Calu3 (cell line): ENCODE measurements around the gene LAMA5. TPM values are rescaled to one million over a fixed set of nuclear protein-coding genes. Genes with fewer than 3 reads are reported as not detected.

Source experiments
- BruUV-seq: library from RNA; stranded (reverse); fragments of 400-500 nt; replicated peaks from 2 replicates; lab custom pipeline; 2021; lab: Mats Ljungman, UMichigan
- CTCF ChIA-PET: fragments of 300-600 bp; sonication (Branson Sonifier 250); formaldehyde crosslinking; loops from one replicate; lab custom pipeline; 2022; ENCODE audit warnings: antibody characterized with exemption; lab: Charles Lee
- DNase-seq: peaks from one replicate; pipeline ENCODE4 v3.0.0; 2022
- H3K27ac Mint-ChIP-seq: one replicate; pipeline ENCODE4 v1.8.0; 2022; ENCODE audit warnings: mixed read lengths; ENCODE audit not compliant: unreplicated experiment
- H3K27me3 Mint-ChIP-seq: one replicate; pipeline ENCODE4 v1.8.0; 2022; ENCODE audit warnings: mixed read lengths; ENCODE audit not compliant: unreplicated experiment
- H3K36me3 Mint-ChIP-seq: one replicate; pipeline ENCODE4 v1.8.0; 2022; ENCODE audit warnings: mild to moderate bottlenecking, moderate library complexity, mixed read lengths; ENCODE audit not compliant: insufficient read depth, unreplicated experiment
- H3K4me1 Mint-ChIP-seq: one replicate; pipeline ENCODE4 v1.8.0; 2022; ENCODE audit warnings: mild to moderate bottlenecking, low read depth, mixed read lengths; ENCODE audit not compliant: unreplicated experiment
- H3K4me3 Mint-ChIP-seq: one replicate; pipeline ENCODE4 v1.8.0; 2022; ENCODE audit warnings: mild to moderate bottlenecking, low read depth, moderate library complexity, mixed read lengths; ENCODE audit not compliant: unreplicated experiment
- H3K9me3 Mint-ChIP-seq: one replicate; pipeline ENCODE4 v1.8.0; 2022; ENCODE audit warnings: low read depth, mixed read lengths; ENCODE audit not compliant: unreplicated experiment
- CTCF ChIP-seq: fragments of 200-600 bp; IDR thresholded peaks from one replicate; pipeline ENCODE4 v1.8.0; 2022; ENCODE audit warnings: antibody characterized with exemption; ENCODE audit not compliant: unreplicated experiment
- intact Hi-C: fragments of 100-400 bp; cut with micrococcal nuclease; formaldehyde crosslinking; loops from one replicate; pipeline ENCODE4 v1.10.0; 2022; ENCODE audit not compliant: unreplicated experiment
- total RNA-seq: library from RNA; stranded (reverse); gene quantifications from 2 replicates; pipeline ENCODE4 v1.2.3, GENCODE V29; 2022

LAMA5 gene
- total RNA-seq, 1 experiment from 2014 or later: 763 TPM

GRCh38 chr20:62285151-62285550 lies 82.0 kb downstream of the LAMA5 start:
- intact Hi-C loops: no loop called here
- Mint-ChIP-seq H3K27me3 (no peaks in the 10 kb centered on the region), H3K4me3 (no peak overlapping the region), H3K36me3 (peaks cover 78% of the 10 kb centered on the region), H3K4me1 (no peaks in the 10 kb centered on the region), H3K27ac (no peak overlapping the region), H3K9me3 (no peaks in the 10 kb centered on the region)
- DNase-seq: no peak
- BruUV-seq: no TSS peak
- TF ChIP-seq CTCF: no peak
- CTCF ChIA-PET: no interaction called here

- CTCF ChIA-PET: no interaction called here
- H3K27ac Mint-ChIP-seq: no peak overlapping the region
- no TSS peak for BruUV-seq
Measured at GRCh38 chr20:62284448-62284847, 82.7 kb downstream of the LAMA5 start.

GRCh38 chr20:62282877-62283503 lies 84.1 kb downstream of the LAMA5 start:
- H3K27me3 Mint-ChIP-seq: no peaks in the 10 kb centered on the region
- no peaks in the 10 kb centered on the region for H3K4me1 Mint-ChIP-seq
- H3K27ac Mint-ChIP-seq: no peak overlapping the region
- no TSS peak for BruUV-seq
- H3K4me3 Mint-ChIP-seq: no peak overlapping the region
- TF ChIP-seq CTCF: no peak
- H3K36me3 Mint-ChIP-seq: peaks cover 76% of the 10 kb centered on the region
- no peak for DNase-seq
- H3K9me3 Mint-ChIP-seq: no peaks in the 10 kb centered on the region
- CTCF ChIA-PET: no interaction called here
- intact Hi-C loops: no loop called here

More at GRCh38 chr20:62284448-62284847, 82.7 kb downstream of the LAMA5 start:
- H3K4me1 Mint-ChIP-seq: no peaks in the 10 kb centered on the region
- H3K9me3 Mint-ChIP-seq: no peaks in the 10 kb centered on the region
- DNase-seq: no peak
- H3K36me3 Mint-ChIP-seq: peaks cover 84% of the 10 kb centered on the region
- H3K4me3 Mint-ChIP-seq: no peak overlapping the region
- intact Hi-C loops: no loop called here
- no peak for TF ChIP-seq CTCF
- no peaks in the 10 kb centered on the region for H3K27me3 Mint-ChIP-seq

- Mint-ChIP-seq H3K27ac (no peak overlapping the region), H3K4me1 (no peaks in the 10 kb centered on the region), H3K27me3 (no peaks in the 10 kb centered on the region), H3K36me3 (peaks cover 77% of the 10 kb centered on the region), H3K9me3 (no peaks in the 10 kb centered on the region), H3K4me3 (no peak overlapping the region)
- CTCF ChIA-PET: no interaction called here
- BruUV-seq: no TSS peak
- intact Hi-C loops: no loop called here
- TF ChIP-seq CTCF: no peak
- DNase-seq: no peak
Measured at GRCh38 chr20:62282103-62282502, 85.0 kb downstream of the LAMA5 start.
